ENCODE results near the gene ATF7IP. TPM values are rescaled to one million over a fixed set of nuclear protein-coding genes. Genes with fewer than 3 reads are reported as not detected.

The ATF7IP gene
- total RNA-seq, 2 donors from 2014 or later, result 56.4 to 73.1 TPM

GRCh38 chr12:14545144-14546124, 180.0 kb downstream of the ATF7IP start:
- intact Hi-C loops (cut with DNase I), result no loop called here
- DNase-seq (ENCODE audit: low spot score), result no peak

GRCh38 chr12:14547571-14547970, 182.1 kb downstream of the ATF7IP start:
- DNase-seq (ENCODE audit: low spot score), result no peak
- intact Hi-C loops (cut with DNase I), result no loop called here

GRCh38 chr12:14548609-14549008, 183.1 kb downstream of the ATF7IP start:
- intact Hi-C loops (cut with DNase I), result no loop called here
- DNase-seq (ENCODE audit: low spot score), result no peak

Other genes with a start within 250 kb of the ATF7IP start
- 10 to 100 TPM; 12.4 to 25.5 TPM for gene PLBD1, start 202.2 kb downstream of the ATF7IP start, total RNA-seq

All from posterior vena cava (tissue), 2 donors.